Right lobe of liver (tissue), 6 donors: Measurements from ENCODE around the gene AHDC1. TPM values are rescaled to one million over a fixed set of nuclear protein-coding genes. Genes with fewer than 3 reads are reported as not detected.

ENCODE experiments used
- ATAC-seq, 4 donors: fragments of 200-7000 bp; cut with Tn5 transposase; one replicate each; pipeline ENCODE4 v1.9.1; 2020; ENCODE audit warnings: mild to moderate bottlenecking in 4 of 4, moderate library complexity in 4 of 4
- DNase-seq, 3 donors: peaks; one replicate each; pipeline ENCODE4 v3.0.0-alpha.2; 2020
- H3K27ac ChIP-seq, 3 donors: fragments of 200-600 bp; one replicate each; pipeline ENCODE4 v1.8.0; 2022
- H3K27me3 ChIP-seq, 2 donors: fragments of 200-600 bp; one replicate each; pipeline ENCODE4 v1.8.0; 2022
- H3K36me3 ChIP-seq, 4 donors: fragments of 200-600 bp; sonication (generic) in 1 of 4; one replicate each; pipeline versions ENCODE4 v1.5.1 to v1.8.0; 2017 to 2022; ENCODE audit warnings: control low read depth in 1 of 4
- H3K4me1 ChIP-seq, 4 donors: fragments of 200-600 bp; sonication (generic) in 1 of 4; one replicate each; pipeline versions ENCODE4 v1.5.1 to v1.8.0; 2017 to 2022; ENCODE audit warnings: control low read depth in 1 of 4
- H3K4me3 ChIP-seq, 3 donors: fragments of 200-600 bp; one replicate each; pipeline ENCODE4 v1.8.0; 2022
- H3K9me3 ChIP-seq, 4 donors: fragments of 200-600 bp; sonication (generic) in 1 of 4; one replicate each; pipeline versions ENCODE4 v1.5.1 to v1.8.0; 2017 to 2022; ENCODE audit warnings: control low read depth in 1 of 4
- CTCF ChIP-seq, 4 donors: fragments of 200-600 bp in 3 of 4; fragments of 450-650 bp in 1 of 4; IDR thresholded peaks; one replicate each; pipeline versions ENCODE4 v1.5.1 to v1.8.0; 2016 to 2022; ENCODE audit warnings: antibody characterized with exemption in 4 of 4, mild to moderate bottlenecking in 2 of 4
- POLR2A ChIP-seq: fragments of 450-650 bp; IDR thresholded peaks from one replicate; pipeline ENCODE4 v1.6.1; 2017; ENCODE audit warnings: antibody characterized with exemption, mild to moderate bottlenecking
- whole genome bisulfite sequencing: methylation state at CpG from one replicate; pipeline ENCODE4 v1.1.6; 2018; ENCODE audit warnings: low coverage, low lambda C conversion rate; ENCODE audit not compliant: insufficient coverage; ENCODE audit errors: missing lambda C conversion rate; 5-methylcytosine and 5-hydroxymethylcytosine counted together
- intact Hi-C, 2 donors: fragments of 100-400 bp; cut with DNase I; formaldehyde crosslinking; loops; one replicate each; pipeline versions ENCODE4 v1.11.2 to v1.14.1; 2022
- total RNA-seq, 6 experiments: library from RNA; depleted of rRNA in 2 of 6; stranded (reverse); fragments of >200 nt in 2 of 6; fragmentation: NEBNext Ultra II Directional in 3 of 6; extraction: Animal tissue kit (Norgen Biotek cat#: 25700) in 3 of 6; gene quantifications; one replicate each; pipeline versions ENCODE4 v1.1.0 to v1.2.4, GENCODE V29; 2016 to 2023
- donor health status: DM: no; HTN: yes; CAD: no.
- donor health status: DM: no; HTN: no; CAD: no.
- donor health status: DM: no; HTN: no; CAD: no.
- donor health status: DM: no; HTN: yes; CAD: no.
- donor health status: DM: no; HTN: yes; CAD: no.

The AHDC1 gene
- total RNA-seq, 6 experiments from 2014 or later = 5.5 to 21.3 (median 10.9) TPM

- Histone ChIP-seq H3K27me3 (no peaks in the 10 kb centered on the region), H3K27ac (no peak overlapping the region), H3K4me1 (peaks cover 0 to 11% (median 0%) of the 10 kb centered on the region in 4 donors), H3K36me3 (no peaks in the 10 kb centered on the region), H3K9me3 (no peaks in the 10 kb centered on the region), H3K4me3 (no peak overlapping the region)
- intact Hi-C loops = no loop called here
- 81% methylated on average over 13 of the region's 14 CpGs for WGBS
- no peak for ATAC-seq
- TF ChIP-seq POLR2A = no peak
- no peak for DNase-seq
Measured at GRCh38 chr1:27531959-27532685, 71.8 kb downstream of the AHDC1 start.

GRCh38 chr1:27530192-27530591, 73.8 kb downstream of the AHDC1 start:
- intact Hi-C loops = no loop called here
- WGBS = no CpG with 5 or more reads among the region's 10 CpGs

GRCh38 chr1:27529704-27530018, 74.3 kb downstream of the AHDC1 start:
- 76% methylated on average over 4 of the region's 5 CpGs for WGBS
- no peak for DNase-seq
- no peaks in the 10 kb centered on the region for H3K36me3 ChIP-seq
- TF ChIP-seq POLR2A = no peak
- TF ChIP-seq CTCF (IDR thresholded peaks at IDR 0.05) = no peak
- H3K27me3 ChIP-seq = no peaks in the 10 kb centered on the region
- no peak overlapping the region for H3K4me3 ChIP-seq
- intact Hi-C loops = no loop called here
- ATAC-seq = no peak
- no peak overlapping the region for H3K27ac ChIP-seq
- no peaks in the 10 kb centered on the region for H3K9me3 ChIP-seq
- H3K4me1 ChIP-seq = peaks cover 0 to 11% (median 0%) of the 10 kb centered on the region in 4 donors

More at GRCh38 chr1:27530192-27530591, 73.8 kb downstream of the AHDC1 start:
- H3K27ac ChIP-seq = no peak overlapping the region
- peaks cover 0 to 11% (median 0%) of the 10 kb centered on the region in 4 donors for H3K4me1 ChIP-seq
- ATAC-seq = no peak
- no peaks in the 10 kb centered on the region for H3K36me3 ChIP-seq
- H3K9me3 ChIP-seq = no peaks in the 10 kb centered on the region
- no peaks in the 10 kb centered on the region for H3K27me3 ChIP-seq
- H3K4me3 ChIP-seq = no peak overlapping the region
- no peak for DNase-seq
- no peak for TF ChIP-seq POLR2A
- no peak for TF ChIP-seq CTCF (IDR thresholded peaks at IDR 0.05)

- intact Hi-C loops = no loop called here
- 35% methylated on average over 13 of the region's 17 CpGs for WGBS
- DNase-seq (no peak), ATAC-seq (peak in 2 of 4 donors; percentile 2 to 19)
- Histone ChIP-seq H3K4me3 (no peak overlapping the region), H3K27ac (no peak overlapping the region), H3K36me3 (no peaks in the 10 kb centered on the region), H3K27me3 (no peaks in the 10 kb centered on the region), H3K9me3 (no peaks in the 10 kb centered on the region), H3K4me1 (peaks cover 0 to 11% (median 0%) of the 10 kb centered on the region in 4 donors)
- TF ChIP-seq CTCF (IDR thresholded peaks at IDR 0.05) (no peak), POLR2A (no peak)
Measured at GRCh38 chr1:27528818-27529703, 74.9 kb downstream of the AHDC1 start.
